GM10847 (cell line): ENCODE results near the gene TEX19.

ENCODE experiments used
- POLR2A ChIP-seq: IDR thresholded peaks from 2 replicates; pipeline ENCODE4 v1.6.1; 2011; ENCODE audit not compliant: insufficient read length; ENCODE audit errors: extremely low read depth

TEX19 gene

GRCh38 chr17:82386881-82387704, 28.0 kb downstream of the TEX19 start:
- TF ChIP-seq POLR2A, result no peak

- no peak for TF ChIP-seq POLR2A
These were observed 28.7 kb downstream of the TEX19 start for GRCh38 chr17:82387705-82388106.

- TF ChIP-seq POLR2A, result no peak
These were observed 29.3 kb downstream of the TEX19 start for GRCh38 chr17:82388223-82388921.

GRCh38 chr17:82388922-82389283, 29.9 kb downstream of the TEX19 start:
- no peak for TF ChIP-seq POLR2A

- no peak for TF ChIP-seq POLR2A
These were observed 30.3 kb downstream of the TEX19 start for GRCh38 chr17:82389379-82389778.

- TF ChIP-seq POLR2A, result no peak
These were observed 31.2 kb downstream of the TEX19 start for GRCh38 chr17:82390015-82390859.

- TF ChIP-seq POLR2A, result no peak
These were observed 31.9 kb downstream of the TEX19 start for GRCh38 chr17:82390860-82391435.

GRCh38 chr17:82391496-82392066, 32.5 kb downstream of the TEX19 start:
- TF ChIP-seq POLR2A, result no peak

- no peak for TF ChIP-seq POLR2A
These were observed 33.3 kb downstream of the TEX19 start for GRCh38 chr17:82392209-82392920.

- no peak for TF ChIP-seq POLR2A
These were observed 33.9 kb downstream of the TEX19 start for GRCh38 chr17:82392941-82393340.

- no peak for TF ChIP-seq POLR2A
These were observed 35.2 kb downstream of the TEX19 start for GRCh38 chr17:82394278-82394677.

- TF ChIP-seq POLR2A, result no peak
These were observed 37.8 kb downstream of the TEX19 start for GRCh38 chr17:82396601-82397435.

- TF ChIP-seq POLR2A, result no peak
These were observed 38.6 kb downstream of the TEX19 start for GRCh38 chr17:82397449-82398335.

GRCh38 chr17:82399041-82399441, 40.0 kb downstream of the TEX19 start:
- no peak for TF ChIP-seq POLR2A
